HG03135 (cell line): Measurements from ENCODE around the gene IER3.

ENCODE experiments used
- ATAC-seq: cut with Tn5 transposase; IDR thresholded peaks from one replicate; pipeline ENCODE4 v1.9.1; 2021; ENCODE audit warnings: mild to moderate bottlenecking, moderate library complexity; ENCODE audit not compliant: unreplicated experiment

Gene IER3

DNA sequence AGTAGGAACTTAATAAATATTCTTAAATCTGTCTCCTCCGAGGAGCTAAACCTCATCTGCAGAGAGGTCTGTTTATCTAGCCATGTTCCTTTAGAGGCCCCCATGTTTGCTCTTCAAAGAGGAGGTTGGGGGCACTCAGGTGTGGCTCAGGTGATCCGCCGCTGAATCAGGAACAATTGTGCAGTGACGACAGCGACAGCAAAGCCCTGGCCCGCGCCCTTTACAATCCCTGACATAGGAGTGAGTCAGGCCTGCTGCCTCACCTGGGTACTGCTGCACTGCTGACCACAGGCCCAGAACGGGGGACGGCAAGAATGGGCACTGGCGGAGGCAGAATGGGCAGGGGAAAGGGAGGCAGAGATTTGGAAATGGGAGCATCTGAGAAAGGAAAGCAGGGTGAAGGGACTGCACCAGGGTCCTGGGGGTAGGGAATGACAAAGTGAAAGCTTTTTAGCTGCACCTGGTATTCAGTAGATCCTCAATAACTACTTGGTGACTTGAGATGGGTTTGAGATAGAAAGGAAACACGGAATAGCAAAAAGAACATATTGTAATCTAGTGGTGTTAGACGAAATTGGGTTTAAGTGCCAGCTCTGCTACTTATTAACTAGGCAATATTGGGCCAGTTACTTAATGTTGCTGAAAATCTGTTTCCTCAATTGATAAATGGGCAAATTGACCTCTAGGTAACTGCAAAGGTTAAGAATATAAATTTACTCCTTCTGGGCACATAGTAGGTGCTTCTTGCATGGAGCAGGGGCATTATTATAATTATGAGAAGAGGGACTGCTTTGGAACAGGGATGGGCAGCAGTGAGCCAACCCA lies 5.4 kb upstream of the IER3 start:
- no peak for ATAC-seq

DNA sequence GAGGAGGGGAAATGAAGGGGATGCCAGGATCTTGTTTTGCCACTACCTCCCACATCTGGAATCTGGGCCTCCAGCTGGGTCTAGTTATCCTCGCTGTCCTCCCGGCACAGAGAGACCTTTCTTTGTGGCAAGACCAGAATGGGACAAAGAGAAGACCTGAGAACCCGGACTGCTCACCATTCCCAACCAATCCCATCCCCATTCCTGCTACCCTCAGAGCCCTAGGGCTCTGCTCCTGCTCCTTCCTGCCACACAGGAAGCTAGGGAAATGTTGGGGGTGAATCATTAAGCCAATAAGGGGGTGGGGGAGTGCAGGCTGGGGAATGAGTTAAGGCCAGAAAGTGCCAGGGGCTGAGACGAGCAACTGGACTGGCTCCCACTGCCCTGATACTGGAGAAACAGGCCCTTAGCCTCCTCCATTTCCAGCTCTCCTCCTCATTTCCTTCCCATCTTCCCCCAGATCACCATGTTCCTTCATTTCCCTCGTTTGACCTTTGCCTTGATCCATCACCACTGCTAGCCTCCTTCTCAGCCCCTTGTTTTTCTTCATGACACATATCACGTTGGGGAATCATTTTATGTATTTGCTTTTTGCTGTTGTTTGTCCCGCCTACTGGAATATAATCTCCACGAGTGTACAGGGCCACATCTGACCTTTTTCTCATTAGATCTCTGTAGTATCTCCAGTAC lies 4.6 kb upstream of the IER3 start:
- ATAC-seq = no peak

DNA sequence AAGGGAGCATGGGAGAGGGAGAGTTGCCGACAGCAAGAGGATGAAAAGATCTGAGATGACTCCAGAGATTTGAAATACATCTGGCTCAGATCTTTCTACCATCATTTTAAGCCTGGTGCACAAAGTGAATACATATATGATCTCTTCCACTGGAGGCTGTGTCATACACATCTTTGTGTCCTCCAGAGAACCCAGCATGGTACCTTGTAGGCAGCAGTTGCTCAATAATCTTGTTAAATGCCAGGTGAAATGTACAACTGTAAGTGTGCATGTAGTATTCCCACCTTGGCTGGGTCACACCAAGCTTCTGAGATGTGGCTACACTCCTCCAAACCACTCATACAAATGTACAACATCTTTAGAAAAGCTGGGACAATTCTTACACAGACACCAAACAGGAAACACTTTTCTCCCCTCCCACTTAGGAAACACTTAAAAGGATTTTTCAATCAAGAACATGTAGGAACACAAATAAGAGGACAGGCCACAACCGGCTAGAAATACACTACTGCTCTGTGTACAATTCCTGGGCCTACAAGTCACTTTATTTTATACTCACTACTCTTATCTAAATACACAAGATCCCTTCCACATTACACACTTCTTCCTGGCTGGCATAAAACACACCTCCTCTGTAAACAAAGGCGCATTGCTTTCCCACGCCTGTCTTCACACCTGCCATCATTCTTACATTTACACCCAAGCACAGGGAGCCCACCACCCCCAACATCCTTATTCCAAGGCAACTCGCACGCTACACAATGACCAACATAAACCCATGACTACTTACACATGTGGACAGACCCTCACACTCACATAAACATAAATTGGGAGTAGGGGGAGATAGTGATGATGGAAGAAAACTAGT lies 3.8 kb upstream of the IER3 start:
- no peak for ATAC-seq

DNA sequence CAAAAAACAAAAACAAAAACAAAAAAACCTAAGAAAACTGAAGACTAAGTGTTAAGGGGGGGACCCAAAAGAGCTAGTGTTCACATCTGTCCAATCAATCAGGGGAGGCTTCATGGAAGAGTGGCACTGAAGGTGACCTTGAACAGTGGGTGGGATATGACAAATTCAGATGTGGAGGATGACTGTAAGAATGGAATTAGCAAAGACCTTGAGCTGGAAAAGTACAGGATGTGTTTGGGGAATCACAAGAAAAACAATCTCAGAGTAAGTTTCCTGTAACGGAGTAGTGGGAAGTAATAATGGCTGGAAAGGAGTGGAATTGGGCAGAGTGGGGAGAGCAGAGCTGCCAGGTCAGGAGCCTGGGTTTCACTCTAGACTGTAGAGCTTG lies 2.9 kb upstream of the IER3 start:
- no peak for ATAC-seq

DNA sequence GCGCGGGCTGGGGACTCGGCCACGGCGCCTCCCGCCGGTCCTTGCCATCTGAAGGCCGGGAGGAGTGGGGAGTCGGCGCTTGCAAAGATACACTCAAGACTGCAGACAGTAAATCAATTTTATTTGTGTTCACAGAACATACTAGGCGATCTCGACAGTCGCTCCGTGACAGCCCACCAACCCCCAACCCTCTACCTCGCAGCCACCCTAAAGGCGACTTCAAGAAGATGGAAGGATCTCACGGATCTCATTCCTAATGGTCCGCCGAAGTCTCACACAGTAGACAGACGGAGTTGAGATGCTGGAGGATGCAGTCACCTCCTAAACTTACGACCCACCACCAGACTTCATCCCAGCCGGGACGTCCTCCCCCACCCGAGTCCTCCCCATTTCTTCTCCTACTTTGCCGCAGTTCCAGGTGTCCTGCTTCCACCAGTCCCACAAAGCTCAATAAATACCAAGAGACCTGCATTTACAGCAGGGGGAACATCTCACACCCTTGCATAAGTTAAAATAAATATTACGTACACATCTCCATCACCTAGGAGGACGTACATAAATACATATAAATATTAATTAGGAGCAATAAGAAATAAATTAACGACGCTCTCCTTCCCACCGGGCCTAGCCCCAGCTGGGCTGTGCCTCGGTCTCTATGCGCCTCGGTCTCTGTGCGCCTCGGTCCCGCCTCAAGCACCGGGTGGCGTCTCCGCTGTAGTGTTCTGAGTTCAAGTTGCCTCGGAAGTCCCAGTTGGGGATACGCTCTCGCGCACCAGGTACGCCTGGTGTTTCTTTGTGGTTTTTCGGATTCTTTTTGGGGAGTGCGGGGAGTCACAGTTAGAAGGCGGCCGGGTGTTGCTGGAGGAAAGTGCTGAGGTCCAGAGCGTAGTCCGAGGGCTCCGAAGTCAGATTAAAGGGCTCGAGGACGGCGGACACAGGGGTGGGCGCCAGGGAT lies 971 bp downstream of the IER3 start:
- peak; percentile 22 for ATAC-seq

DNA sequence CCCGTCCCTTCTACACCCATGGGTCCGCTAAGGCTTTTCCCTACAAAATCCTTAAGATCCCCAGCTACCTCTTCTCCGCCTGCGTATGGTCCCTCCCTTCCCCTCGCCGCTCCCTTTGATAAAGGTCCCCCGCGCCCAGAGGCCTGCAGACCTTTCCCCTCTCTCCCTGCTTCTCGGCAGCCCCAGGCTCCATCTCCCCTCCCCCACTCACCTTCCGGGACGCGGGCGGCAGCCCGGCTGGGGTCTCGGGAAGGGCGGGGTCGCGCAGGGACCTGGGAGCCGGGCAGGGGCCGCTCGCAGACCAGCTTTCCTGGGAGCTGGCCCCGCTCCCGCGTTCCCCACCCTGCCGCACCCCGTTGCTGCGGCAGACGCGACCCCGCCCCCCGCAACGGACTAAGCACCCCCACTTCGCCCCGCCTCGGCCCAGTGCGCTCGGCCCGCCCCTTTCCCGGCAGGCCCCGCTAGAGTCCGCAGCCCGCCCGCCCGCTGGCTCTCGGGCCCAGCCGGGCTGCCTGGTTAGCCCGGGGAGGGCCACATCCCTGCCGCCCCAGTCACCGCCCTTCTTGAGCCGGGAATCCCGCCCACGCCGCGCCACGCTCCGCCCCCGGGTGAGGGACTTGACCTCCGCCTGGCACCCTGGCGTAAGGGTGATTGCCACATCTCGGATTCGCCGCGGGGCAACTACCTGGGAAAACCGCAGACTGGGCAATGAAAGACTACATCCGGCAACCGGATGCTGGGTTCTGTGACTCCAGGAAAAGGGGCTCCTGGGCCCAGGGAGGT lies 1.8 kb downstream of the IER3 start, which contains the start of gene FLOT1:
TSS of gene FLOT1 (minus strand) at position 372 of the 783 bp plus-strand sequence. CDS start 498 bp downstream, outside the sequence.
- ATAC-seq = peak; percentile 67

DNA sequence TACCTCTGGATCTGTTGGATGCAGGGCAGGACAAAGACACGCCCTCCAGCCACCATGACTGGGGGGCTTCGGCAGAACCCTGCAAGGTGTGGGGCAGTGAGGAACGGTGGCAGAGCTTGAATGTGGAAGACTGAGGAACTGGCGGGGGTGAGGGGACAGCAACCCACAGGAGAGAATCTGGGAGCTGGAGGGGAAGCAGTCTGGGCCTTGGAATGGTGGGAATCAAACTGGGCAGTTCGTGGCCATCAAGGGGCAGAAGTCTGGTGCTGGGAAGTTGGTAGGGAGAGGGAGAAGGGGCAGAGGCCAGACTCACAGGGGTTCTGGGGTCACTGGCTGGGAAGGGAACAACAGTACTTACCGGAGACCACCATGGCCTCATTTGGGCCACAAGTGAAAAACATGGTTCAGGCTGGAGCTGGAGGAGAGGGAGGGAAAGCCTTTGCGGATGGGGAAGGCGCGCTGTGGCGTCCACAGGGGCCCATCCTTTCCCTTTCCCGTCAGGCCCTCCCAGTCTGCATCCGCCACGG lies 2.5 kb downstream of the IER3 start:
- no peak for ATAC-seq

DNA sequence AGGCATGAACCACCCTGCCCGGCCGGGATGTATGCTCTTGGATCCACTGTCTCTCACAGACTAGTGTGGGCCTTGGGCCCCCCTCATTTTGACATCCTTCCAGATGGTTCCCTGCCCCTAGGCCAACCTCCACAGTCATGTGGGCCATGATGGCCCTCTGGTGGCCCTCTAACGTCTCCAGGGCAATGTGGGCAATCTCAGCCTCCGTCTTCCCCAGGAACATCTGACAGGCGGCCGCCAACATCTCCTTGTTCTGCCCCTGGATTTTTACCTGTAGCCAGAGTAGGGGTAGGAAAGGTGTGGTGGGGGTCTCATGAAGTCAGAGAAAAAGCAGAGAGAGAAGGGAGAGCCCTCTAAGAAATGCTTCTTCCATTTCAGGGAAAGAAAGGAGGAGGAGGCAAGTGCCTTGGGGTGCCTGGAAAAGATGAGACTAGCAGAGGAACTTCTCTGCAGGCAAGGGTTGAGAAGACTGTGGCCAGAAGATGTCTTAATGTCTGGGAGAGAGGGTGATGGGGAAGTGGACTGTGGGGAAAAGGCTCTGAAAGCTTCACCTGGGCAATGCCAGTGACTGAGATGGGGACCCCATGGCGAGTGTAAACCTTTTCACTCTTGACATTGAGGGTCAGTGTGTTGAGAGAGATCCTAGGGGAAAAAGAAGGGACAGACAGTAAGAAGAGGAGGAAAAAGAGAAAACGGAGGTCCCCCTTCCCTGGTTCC lies 3.1 kb downstream of the IER3 start:
- no peak for ATAC-seq

DNA sequence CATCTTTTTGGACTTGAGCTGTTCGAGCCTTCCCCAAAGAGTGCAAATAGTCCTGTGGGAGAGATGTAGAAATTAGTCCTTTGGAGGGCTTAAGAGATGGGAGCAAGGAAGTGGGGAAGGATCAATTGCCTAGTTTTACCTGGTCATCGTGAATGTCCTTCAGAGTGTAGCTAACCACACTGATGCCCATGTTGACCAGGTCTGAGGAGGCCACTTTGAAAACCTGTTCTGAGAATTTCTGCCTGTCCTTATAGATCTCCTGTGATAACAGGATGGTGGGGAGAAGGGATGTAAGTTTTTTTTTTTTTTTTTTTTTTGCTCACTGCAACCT lies 3.8 kb downstream of the IER3 start:
- no peak for ATAC-seq

DNA sequence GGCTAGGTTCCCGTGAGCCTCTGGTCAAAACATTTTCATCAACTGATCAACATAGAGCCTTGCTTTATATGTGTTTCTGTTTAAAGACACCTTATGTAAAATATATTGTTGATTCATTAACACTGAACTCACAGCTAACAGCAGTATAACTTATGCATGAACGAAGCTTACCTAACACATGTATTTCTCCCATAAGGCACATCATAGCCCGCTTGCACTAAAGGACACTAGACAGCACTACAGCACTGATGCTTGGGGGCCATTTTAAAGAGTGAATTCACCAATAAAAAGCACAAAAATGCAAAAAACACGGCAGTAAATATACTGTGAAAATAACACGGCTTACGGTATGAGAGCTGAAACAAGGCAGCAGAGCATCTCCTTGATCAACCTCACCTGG lies 5.8 kb downstream of the IER3 start:
- no peak for ATAC-seq

DNA sequence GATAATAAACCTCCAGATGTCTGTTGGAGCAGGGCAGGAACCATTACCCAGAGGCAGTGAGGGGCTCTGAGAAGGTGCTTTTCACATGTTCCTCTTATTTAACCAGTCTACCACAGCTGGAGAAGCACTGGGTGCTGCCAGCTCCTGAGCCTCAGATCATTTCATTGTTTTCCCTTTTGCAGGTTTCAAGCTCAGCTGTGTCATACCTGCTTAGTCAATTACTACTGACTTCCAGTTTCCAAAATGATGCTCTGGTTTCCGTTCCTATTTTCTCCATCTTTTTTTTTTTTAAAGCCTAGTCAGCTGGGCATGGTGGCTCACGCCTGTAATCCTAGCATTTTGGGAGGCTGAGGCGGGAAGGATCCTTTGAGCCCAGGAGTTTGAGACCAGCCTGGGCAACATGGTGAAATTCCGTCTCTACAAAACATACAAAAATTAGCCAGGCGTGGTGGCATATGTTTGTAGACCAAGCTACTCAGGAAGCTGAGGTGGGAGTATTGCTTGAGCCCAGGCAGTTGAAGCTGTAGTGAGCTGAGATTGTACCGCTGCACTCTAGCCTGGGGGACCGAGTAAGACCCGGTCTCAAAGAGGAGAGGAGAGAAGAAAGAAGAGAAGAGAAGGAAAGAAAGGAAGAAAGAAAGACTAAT lies 8.6 kb downstream of the IER3 start:
- ATAC-seq = peak; percentile 42

DNA sequence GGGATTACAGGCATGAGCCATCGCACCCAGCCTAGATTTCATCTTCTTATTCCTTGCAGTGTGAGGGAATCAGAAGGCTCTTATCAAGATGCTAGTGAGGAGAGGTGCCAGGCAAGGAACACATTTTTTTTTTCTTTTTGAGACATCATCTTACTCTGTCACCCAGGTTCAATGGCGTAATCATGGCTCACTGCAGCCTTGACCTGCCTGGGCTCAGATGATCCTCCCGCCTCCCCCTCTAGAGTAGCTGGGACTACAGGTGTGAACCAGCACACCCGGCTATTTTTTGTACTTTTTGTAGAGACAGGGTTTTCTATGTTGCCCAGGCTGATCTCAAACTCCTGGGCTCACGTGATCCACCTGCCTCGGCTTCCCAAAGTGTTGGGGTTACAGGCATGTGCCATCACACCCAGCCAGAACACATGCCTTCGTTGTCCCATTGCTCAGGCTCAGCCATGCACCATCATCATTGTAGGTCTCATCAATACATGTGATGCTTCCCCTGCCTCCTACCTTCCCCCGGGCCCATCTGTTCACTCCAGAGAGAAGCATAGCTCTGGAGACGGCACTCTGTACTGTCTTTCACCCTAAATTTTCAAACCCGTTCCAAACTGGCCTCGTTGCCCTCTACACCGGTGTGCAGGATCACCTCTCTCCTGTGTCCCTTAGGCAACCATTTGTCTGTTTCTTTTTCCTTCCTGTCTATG lies 12.0 kb downstream of the IER3 start:
- ATAC-seq = no peak

DNA sequence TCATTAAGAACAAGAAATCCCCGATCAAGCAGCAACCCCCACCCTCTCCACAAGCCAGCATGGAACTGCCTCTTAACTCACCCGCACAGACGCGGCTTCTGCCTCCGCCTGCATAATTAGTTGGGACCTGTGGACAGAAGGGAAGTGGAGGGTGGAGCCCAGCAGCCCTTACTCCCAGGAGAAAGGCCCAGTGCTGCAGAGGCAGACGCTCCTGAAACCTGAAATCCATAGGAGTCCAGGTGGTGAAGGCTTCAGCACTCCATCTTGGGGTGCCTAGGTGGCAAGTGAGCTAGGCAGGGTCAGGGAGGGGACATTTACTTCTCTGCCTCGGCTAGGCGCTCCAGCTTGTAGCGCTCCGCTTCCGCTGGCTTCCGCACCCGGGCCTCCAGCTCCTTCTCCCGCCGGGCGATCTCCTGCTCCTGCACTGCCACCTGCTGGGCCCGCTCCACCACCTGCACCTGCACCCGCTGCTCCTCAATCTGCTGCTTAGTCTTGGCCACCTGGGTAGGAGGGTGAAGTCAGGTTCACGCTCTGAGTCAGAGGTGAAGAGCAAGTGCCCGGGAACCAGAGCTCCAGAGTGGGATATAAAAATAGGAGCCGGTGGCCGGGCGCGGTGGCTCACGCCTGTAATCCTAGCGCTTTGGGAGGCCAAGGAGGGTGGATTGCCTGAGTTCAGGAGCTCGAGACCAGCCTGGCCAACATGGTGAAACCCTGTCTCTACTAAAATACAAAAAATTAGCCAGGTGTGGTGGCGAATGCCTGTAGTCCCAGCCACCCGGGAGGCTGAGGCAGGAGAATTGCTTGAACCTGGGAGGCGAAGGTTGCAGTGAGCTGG lies 13.5 kb downstream of the IER3 start:
- ATAC-seq = peak; percentile 46

DNA sequence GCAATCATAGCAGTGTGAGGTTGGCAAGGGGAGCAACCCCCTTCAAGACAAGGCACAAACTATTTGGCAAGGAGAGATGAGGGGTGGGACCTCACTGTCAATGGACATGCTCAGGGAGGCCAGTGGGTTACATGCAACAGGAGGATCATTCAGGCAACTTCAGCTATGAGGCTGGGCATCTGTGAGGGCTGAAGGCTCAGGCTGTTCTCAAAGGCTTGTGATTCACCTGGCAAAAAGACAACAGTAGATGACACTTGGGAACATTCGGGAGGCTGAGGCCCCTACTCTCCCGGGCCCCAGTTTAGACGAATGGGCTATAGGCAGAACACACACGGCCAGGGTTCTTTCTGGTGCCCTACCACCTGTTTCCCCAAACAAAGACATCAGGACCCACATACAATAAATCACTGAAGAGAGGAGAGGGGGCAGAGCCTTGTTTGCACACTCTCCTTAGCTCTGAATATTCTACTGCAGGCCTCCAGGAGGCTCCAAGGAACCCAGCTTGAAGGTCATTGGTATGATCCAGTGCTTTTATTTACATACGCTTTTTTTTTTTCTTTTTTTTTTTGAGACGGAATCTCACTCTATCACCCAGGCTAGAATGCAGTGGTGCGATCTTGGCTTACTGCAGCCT lies 16.3 kb downstream of the IER3 start:
- no peak for ATAC-seq

DNA sequence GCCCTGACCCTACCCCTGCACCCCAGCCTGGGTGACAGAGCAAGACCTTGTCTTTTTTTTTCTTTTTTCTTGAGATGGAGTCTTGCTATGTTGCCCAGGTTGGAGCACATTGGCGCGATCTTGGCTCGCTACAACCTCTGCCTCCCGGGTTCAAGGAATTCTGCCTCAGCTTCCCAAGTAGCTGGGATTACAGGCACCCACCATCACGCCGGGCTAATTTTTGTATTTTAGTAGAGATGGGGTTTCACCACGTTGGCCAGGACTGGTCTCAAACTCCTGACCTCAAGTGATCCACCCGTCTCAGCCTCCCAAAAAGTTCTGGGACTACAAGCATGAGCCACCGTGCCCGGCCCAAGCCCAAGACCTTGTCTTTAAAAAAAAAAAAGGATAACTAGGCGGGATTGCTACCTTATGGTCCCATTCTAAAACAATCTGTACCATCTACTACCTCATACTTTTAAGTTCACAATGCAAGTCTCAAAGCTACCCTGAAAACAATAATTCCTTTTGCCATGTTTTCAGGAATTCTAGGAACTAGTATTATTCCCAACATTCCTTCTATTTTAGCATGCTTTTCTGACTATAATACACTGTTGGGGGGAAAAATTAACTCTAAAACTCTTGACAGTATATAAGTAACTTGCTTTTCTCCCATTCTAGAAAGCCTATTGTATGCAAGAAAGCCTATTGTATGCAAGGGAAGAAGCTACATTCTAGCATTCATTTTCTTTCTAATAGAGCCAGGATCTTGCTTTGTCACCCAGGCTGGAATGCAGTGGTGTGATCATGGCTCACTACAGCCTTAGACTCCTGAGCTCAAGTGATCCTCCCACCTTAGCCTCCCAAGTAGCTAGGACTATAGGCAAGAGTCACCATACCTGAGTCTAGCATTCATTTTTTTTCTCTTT lies 17.6 kb downstream of the IER3 start:
- ATAC-seq = no peak
